ENCODE data around the gene MET. TPM values are rescaled to one million over a fixed set of nuclear protein-coding genes. Genes with fewer than 3 reads are reported as not detected.

MET gene
- total and polyA plus RNA-seq, 2 donors (not counting 3 experiments of a cell fraction or from before 2014, with no cell fraction given): 21.1 to 44.5 TPM

GRCh38 chr7:116809636-116810266, 137.8 kb downstream of the MET start:
- TF ChIP-seq EZH2 (IDR thresholded peaks at IDR 0.05; ENCODE audit: borderline replicate concordance, low read depth, low read length, severe bottlenecking): no peak
- TF ChIP-seq, protein P1, sequence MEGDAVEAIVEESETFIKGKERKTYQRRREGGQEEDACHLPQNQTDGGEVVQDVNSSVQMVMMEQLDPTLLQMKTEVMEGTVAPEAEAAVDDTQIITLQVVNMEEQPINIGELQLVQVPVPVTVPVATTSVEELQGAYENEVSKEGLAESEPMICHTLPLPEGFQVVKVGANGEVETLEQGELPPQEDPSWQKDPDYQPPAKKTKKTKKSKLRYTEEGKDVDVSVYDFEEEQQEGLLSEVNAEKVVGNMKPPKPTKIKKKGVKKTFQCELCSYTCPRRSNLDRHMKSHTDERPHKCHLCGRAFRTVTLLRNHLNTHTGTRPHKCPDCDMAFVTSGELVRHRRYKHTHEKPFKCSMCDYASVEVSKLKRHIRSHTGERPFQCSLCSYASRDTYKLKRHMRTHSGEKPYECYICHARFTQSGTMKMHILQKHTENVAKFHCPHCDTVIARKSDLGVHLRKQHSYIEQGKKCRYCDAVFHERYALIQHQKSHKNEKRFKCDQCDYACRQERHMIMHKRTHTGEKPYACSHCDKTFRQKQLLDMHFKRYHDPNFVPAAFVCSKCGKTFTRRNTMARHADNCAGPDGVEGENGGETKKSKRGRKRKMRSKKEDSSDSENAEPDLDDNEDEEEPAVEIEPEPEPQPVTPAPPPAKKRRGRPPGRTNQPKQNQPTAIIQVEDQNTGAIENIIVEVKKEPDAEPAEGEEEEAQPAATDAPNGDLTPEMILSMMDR (IDR thresholded peaks at IDR 0.05; ENCODE audit: extremely low read depth in 1 of 2, insufficient read depth in 1 of 2, low read depth in 1 of 2, low read length in 2 of 2): peak; percentile 25 to 43
- ChIA-PET CTCF (interaction anchor here (1.0 to 7.7 kb wide), 5 partner anchors 57 to 629 kb away, joined by 3 to 137 read pairs (median 4); partner anchors contain the start of gene MET), POLR2A (no interaction called here)
- Histone ChIP-seq H3K36me3 (ENCODE audit: control insufficient read depth in 2 of 2, extremely low read depth in 1 of 2, insufficient read depth in 2 of 2, low read length in 2 of 2) (no peaks in the 10 kb centered on the region), H3K27me3 (ENCODE audit: control insufficient read depth in 2 of 2, insufficient read depth in 2 of 2, low read length in 2 of 2) (no peaks in the 10 kb centered on the region), H3K4me3 (replicated peaks in 1 of 3; ENCODE audit: insufficient read depth in 1 of 3, low read depth in 1 of 3, low read length in 3 of 3) (no peak overlapping the region), H3K4me1 (ENCODE audit: control insufficient read depth, extremely low read depth, insufficient read depth, low read length) (peaks cover 19% of the 10 kb centered on the region), H3K4me2 (ENCODE audit: insufficient read depth, low read length) (no peak overlapping the region), H3K27ac (ENCODE audit: insufficient read depth, low read depth, low read length) (no peak overlapping the region), H4K20me1 (replicated peaks; ENCODE audit: control insufficient read depth, extremely low read depth, insufficient read depth, low read length) (no peaks in the 10 kb centered on the region), H2AFZ (ENCODE audit: low read depth, low read length) (no peak overlapping the region), H3K79me2 (ENCODE audit: control insufficient read depth, insufficient read depth, low read length) (no peaks in the 10 kb centered on the region), H3K9me1 (replicated peaks; ENCODE audit: control insufficient read depth, extremely low read depth, insufficient read depth, low read length) (no peaks in the 10 kb centered on the region), H3K9ac (replicated peaks; ENCODE audit: extremely low read depth, insufficient read depth, low read length) (no peak overlapping the region), H3K9me3 (replicated peaks; ENCODE audit: control insufficient read depth, insufficient read depth, low read length) (no peaks in the 10 kb centered on the region)
- BruUV-seq (replicated peaks): no TSS peak
- dilution Hi-C loops (cut with MboI; ENCODE audit: extremely low pct_ligation_motif_present, low sequenced_read_pairs) (no loop called here), intact Hi-C loops (cut with micrococcal nuclease) (loop anchor here (1.0 to 10.0 kb wide), 8 partner anchors 138 to 637 kb away; no protein-coding TSS in a partner anchor)
- peak; percentile 66 for FAIRE-seq
- DNase-seq (ENCODE audit: low read depth, low spot score): peak; percentile 86

All from endothelial cell of umbilical vein (primary cell).